Nucleus accumbens (tissue), 56 donors: Measurements from ENCODE around the gene CADM2.

Experiments
- DNase-seq, 56 donors: peaks; one replicate each; lab custom pipeline; 2025; lab: John Stamatoyannopoulos, UW

CADM2 gene

GRCh38 chr3:85171976-85172375, 213.2 kb downstream of the CADM2 start:
- no peak for DNase-seq

- no peak for DNase-seq
Measured at GRCh38 chr3:85176799-85177198, 218.0 kb downstream of the CADM2 start.

GRCh38 chr3:85182975-85183752, 224.4 kb downstream of the CADM2 start:
- DNase-seq, result no peak

- DNase-seq, result no peak
Measured at GRCh38 chr3:85185495-85185894, 226.7 kb downstream of the CADM2 start.

DNA sequence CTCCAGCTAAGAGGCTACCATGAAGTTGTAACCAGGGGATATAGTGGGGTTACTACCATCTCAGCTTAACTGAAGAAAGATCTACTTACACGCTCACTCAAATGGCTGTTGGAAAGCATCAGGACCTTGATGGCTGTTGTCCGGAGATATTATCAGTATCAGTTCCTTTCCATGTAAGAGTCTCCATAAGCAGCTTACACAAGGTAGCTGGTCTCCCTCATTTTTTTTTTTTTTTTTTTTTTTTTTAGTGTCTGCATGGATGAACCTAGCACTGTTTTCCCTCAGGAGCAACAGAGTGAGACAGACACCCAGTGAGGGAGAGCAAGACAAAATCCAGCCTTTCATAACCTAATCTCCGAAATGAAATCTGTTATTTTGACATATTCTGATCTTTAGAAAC, 230.9 kb downstream of the CADM2 start:
- no peak for DNase-seq

DNA sequence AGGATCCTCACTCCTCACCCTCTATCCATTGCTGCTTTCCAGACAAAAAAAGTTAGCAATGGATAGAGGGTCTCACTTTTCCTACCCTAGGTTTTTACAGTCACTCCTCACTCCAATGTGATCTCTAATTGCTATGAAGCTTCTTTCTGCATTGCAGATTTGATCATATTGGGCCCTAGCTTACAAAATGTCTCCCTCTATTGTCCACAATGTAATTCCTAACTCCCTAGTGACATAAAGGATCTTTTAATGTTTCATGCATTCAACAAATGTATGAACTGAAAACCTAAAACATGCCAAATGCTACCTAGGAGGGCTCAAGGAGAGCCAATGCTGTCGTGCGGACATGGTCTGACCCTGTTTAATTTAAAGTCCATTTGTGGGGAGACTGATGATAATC, 234.8 kb downstream of the CADM2 start:
- DNase-seq, result no peak

- DNase-seq, result no peak
Measured at GRCh38 chr3:85208650-85209049, 249.9 kb downstream of the CADM2 start.

DNA sequence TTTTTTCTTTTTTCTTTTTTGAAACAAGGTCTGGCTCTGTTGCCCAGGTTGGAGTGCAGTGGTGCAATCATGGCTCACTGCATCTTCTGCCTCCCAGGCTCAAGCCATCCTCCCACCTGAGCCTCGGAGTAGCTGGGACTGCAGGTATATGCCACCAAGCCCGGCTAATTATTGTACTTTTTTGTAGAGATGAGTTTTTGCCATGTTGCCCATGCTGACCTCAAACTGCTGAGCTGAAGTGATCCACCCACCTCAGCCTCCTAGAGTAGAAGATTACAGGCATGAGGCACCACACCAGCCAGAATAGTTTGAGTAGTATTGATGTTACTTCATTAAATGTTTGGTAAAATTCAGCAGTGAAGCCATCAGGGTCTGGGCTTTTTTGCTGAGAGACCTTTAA, 251.8 kb downstream of the CADM2 start:
- no peak for DNase-seq

GRCh38 chr3:85228966-85229365, 270.2 kb downstream of the CADM2 start:
- no peak for DNase-seq

GRCh38 chr3:85244091-85244490, 285.3 kb downstream of the CADM2 start:
- DNase-seq, result no peak

GRCh38 chr3:85244519-85244918, 285.7 kb downstream of the CADM2 start:
- DNase-seq, result no peak

DNA sequence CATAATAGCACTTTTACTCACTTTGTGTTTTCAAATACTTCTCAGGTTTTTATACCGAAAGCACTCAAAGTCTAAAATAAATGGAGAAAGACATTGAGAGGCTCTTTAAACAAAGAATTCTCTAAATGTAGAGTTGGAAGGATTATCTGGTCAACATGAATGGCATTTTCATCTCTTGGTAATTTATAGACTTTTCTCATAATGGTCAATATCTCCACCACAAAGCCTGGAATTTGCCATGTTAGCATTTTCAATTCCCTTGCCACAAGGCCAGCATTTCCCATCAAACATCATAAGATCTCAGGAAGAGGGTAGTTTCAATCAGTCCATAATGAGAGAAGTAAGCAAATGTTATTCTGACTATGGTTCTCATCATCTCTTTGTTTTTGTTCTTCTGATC, 293.0 kb downstream of the CADM2 start:
- DNase-seq, result no peak

GRCh38 chr3:85252686-85253085, 293.9 kb downstream of the CADM2 start:
- no peak for DNase-seq

DNA sequence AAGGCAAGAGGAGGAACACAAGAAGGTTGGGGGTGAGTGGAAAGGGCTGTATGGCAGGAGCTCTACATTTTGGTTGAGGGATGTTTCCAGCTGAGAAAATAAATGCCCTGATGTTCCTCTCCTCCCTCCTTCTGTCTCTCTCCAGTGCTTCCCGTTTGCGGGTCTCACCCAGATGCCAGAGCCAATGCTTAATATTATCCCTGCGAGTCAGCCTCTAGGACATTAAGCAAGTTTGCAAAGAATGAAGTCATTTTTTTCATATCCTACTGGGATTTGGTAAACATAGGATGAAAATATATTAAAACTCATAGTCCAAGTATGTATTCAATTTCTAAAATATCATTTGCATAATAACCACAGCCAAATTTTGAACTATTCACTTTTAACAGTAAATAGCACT, 295.9 kb downstream of the CADM2 start:
- no peak for DNase-seq

- DNase-seq, result peak in 1 of 56 donors; percentile 14
Measured at GRCh38 chr3:85255949-85256348, 297.2 kb downstream of the CADM2 start.

- no peak for DNase-seq
Measured at GRCh38 chr3:85258326-85258725, 299.5 kb downstream of the CADM2 start.

- no peak for DNase-seq
Measured at GRCh38 chr3:85258819-85259218, 300.0 kb downstream of the CADM2 start.

DNA sequence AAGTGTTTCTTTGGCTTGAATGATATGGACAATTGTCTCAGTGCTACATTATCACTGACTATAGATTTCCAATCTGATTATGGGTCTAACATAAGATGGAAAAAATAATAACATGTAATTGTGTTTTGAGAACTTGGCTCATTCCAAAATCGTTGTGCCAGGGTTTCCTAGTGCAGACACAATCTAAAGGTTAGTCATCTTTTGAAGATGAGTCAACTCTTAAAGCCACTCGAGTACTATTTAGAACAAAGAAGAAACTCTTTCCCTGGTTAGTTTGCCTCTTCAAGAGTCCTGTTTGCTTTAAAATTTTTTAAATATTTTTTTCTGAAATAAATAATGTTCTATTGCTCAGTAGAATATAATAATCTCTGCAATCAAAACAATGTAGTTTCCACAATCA, 301.0 kb downstream of the CADM2 start:
- DNase-seq, result no peak

DNA sequence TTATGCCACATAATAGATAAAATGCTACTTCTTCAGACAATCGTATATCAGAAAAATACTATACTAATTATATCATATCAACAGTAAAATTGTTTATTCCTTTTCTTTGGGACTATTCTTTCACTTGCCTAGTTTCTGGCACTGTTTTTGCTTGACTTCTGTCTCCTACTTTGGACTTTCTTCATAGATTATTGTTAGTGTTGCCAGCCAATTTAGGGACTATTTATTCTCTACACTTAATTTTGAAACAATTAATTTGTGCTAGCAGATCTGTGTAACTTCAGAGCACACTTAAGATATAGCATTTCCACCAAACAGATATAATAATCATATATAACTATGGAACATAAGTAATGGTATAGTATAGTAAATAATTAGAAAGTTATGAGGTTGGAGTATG, 305.6 kb downstream of the CADM2 start:
- no peak for DNase-seq

DNA sequence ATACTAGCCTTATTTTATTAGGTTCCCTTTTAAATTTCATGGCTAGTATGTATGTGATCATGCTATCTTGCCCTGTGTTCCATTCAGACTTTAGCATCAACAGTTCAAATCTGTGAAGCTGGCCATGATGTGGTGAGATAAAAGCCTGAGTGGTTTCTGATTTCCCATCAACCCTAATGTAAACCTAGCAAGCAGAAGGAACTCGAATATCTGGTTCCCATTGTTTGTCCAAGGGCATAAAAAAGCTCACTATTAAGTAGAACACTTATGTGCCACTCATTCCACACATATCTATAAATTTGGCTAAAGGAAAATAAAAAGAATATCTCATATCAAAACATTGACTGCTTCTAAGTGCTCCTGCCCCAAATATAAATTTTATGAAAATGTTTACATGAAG, 311.7 kb downstream of the CADM2 start:
- DNase-seq, result no peak

DNA sequence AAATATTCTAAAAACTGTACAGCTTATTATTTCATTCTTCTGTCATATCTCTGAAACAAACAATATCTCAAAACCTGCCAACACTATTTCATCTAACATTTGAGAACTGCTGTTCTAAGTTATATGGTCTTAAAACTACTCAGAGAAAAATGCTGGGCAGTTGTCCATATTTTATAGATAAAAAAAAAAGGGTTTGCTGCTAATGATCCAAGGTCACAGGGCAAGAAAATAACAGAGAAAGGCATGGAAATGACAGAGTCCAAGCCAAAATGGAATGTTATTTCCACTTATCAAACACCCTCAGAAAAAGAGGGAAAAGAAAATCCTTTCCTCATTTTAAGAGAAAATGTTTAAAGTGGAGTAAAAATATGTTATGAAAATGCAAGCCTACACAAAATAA, 313.1 kb downstream of the CADM2 start:
- no peak for DNase-seq

DNA sequence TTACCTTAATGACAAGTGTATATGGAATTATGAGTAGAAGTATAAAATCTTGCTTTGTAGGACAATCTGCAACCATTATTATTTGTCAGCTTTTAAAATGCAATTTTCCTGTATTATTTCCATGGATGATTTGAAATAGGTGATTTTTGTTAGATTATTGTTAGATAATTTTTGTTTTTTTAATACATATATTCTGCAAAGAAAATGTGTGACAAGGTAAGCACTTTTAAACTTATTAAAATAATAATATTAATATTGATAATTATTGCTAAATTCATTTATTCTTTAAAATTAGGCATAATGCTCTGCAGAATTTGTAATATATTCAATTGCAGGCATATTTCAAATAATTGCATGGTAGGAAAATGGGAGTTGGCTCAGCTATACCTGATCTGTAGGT, 329.5 kb downstream of the CADM2 start:
- DNase-seq, result no peak

GRCh38 chr3:85297291-85297690, 338.5 kb downstream of the CADM2 start:
- peak in 1 of 56 donors; percentile 2 for DNase-seq
